ENCODE results near the gene FERMT2. TPM values are rescaled to one million over a fixed set of nuclear protein-coding genes. Genes with fewer than 3 reads are reported as not detected.

FERMT2 gene
- polyA plus RNA-seq, 2 of the 4 experiments (the other 2 are of a cell fraction), result 42.9 to 102 TPM

DNA sequence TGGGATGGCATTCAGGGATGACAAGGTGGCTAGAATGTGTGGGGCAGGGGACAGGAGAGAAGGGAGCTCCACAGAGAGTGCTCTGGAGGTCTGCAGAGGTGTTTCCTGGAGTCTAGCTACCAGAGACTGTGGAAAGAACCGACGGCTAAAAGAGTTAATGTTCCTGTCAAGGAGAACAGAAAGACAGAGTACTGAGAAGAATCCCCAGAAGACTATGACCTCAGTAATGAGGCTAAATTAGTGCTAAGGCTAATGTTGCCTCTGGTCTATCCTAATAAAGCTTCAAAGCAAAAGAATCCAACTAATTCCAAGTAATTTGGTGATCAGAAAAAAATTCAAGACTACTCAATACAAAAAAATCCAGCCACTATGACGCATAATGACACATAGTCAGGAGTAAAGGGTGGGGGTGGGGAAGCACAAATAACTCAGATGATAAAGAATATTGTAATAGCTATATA lies 44.7 kb downstream of the FERMT2 start:
- ChIA-PET CTCF (interaction anchor here (0.7 to 1.2 kb wide), 4 partner anchors 13 to 78 kb away, joined by 3 to 5 read pairs (median 4); no protein-coding TSS in a partner anchor), POLR2A (interaction anchor here (0.7 to 1.1 kb wide), 2 partner anchors 10 to 16 kb away, joined by 3 read pairs; no protein-coding TSS in a partner anchor)
- Histone ChIP-seq H3K9me3 (no peaks in the 10 kb centered on the region), H3K4me2 (peak overlapping the region; percentile 91), H3K4me3 (0 out of 3 replicates have a peak overlapping the region, but pooled peaks have one; percentile 16), H3K27ac (peak overlapping the region; percentile 80 to 93), H3K4me1 (peaks cover 73% of the 10 kb centered on the region)
- peak in 1 of 2 experiments; percentile 61 for DNase-seq (ENCODE audit: low read depth in 1 of 2, low spot score in 1 of 2)
- WGBS (ENCODE audit: missing lambda C conversion rate), result 2% methylated on average over 3 of the region's 3 CpGs
- no peak for FAIRE-seq
- ATAC-seq, result peak; percentile 74 to 77
- no peak for TF ChIP-seq NPAS2 (CRISPR knock-in tag; IDR thresholded peaks at IDR 0.05; ENCODE audit: borderline replicate concordance)
- TF ChIP-seq JUN (IDR thresholded peaks at IDR 0.05), result peak; percentile 38 to 46; a peak in 1 of 5 replicates
- peak; percentile 46; the same call in 1 of the 2 replicates for TF ChIP-seq GATA3 (IDR thresholded peaks at IDR 0.05; ENCODE audit: borderline replicate concordance)
- TF ChIP-seq FOSL2 (IDR thresholded peaks at IDR 0.05), result peak; percentile 93
- peak; percentile 95 for TF ChIP-seq FOSL2 (CRISPR knock-in tag; IDR thresholded peaks at IDR 0.05)
- peak in 1 of 2 experiments; percentile 30; a peak in 2 of 5 replicates for TF ChIP-seq EP300 (IDR thresholded peaks at IDR 0.05)
- TF ChIP-seq JUNB (IDR thresholded peaks at IDR 0.05), result peak; percentile 88
- TF ChIP-seq, protein P1, sequence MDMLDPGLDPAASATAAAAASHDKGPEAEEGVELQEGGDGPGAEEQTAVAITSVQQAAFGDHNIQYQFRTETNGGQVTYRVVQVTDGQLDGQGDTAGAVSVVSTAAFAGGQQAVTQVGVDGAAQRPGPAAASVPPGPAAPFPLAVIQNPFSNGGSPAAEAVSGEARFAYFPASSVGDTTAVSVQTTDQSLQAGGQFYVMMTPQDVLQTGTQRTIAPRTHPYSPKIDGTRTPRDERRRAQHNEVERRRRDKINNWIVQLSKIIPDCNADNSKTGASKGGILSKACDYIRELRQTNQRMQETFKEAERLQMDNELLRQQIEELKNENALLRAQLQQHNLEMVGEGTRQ (IDR thresholded peaks at IDR 0.05), result no peak
- no peak for TF ChIP-seq MAZ (IDR thresholded peaks at IDR 0.05; ENCODE audit: borderline replicate concordance, low read depth, low read length)
- TF ChIP-seq, protein P2, sequence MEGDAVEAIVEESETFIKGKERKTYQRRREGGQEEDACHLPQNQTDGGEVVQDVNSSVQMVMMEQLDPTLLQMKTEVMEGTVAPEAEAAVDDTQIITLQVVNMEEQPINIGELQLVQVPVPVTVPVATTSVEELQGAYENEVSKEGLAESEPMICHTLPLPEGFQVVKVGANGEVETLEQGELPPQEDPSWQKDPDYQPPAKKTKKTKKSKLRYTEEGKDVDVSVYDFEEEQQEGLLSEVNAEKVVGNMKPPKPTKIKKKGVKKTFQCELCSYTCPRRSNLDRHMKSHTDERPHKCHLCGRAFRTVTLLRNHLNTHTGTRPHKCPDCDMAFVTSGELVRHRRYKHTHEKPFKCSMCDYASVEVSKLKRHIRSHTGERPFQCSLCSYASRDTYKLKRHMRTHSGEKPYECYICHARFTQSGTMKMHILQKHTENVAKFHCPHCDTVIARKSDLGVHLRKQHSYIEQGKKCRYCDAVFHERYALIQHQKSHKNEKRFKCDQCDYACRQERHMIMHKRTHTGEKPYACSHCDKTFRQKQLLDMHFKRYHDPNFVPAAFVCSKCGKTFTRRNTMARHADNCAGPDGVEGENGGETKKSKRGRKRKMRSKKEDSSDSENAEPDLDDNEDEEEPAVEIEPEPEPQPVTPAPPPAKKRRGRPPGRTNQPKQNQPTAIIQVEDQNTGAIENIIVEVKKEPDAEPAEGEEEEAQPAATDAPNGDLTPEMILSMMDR (IDR thresholded peaks at IDR 0.05), result no peak
- TF ChIP-seq RCOR1 (IDR thresholded peaks at IDR 0.05; ENCODE audit: low read depth, low read length), result no peak

DNA sequence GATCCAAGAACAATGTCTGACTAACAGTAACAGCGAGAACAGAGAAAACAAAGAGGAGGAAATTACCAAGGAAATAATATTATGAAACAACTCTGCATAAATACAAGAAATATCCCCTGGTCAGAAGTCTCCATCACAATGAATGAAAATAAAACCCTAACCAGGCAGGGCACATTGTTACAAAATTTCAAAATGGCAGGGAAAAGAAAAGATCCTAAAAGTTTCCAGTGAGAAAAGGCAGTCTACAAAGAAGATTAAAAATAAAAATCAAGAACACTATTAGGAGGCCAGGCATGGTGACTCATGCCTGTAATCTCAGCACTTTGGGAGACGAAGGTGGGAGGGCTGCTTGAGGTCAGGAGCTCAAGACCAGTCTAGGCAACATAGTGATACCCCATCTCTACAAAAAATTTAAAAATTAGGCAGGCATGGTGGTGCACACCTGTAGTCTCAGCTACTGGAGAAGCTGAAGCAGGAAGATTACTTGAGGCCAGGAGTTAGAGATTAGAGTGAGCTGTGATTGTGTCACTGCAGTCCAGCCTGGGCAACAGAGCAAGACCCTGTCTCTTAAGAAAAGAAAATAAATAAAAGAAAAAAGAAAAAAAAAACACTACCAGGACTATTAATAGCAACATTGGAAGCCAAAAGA lies 47.8 kb downstream of the FERMT2 start:
- H3K27ac ChIP-seq, result peak overlapping the region; percentile 36 to 78
- peaks cover 85% of the 10 kb centered on the region for H3K4me1 ChIP-seq
- H3K4me3 ChIP-seq, result no peak overlapping the region
- H3K9me3 ChIP-seq, result no peaks in the 10 kb centered on the region
- H3K4me2 ChIP-seq, result peak overlapping the region; percentile 59
- FAIRE-seq (no peak), DNase-seq (ENCODE audit: low read depth in 1 of 2, low spot score in 1 of 2) (peak in 1 of 2 experiments; percentile 34), ATAC-seq (peak in 1 of 2 experiments; percentile 54; a peak in 3 of 6 replicates)
- ChIA-PET CTCF (no interaction called here), POLR2A (no interaction called here)
- TF ChIP-seq RCOR1 (IDR thresholded peaks at IDR 0.05; ENCODE audit: low read depth, low read length), result no peak
- TF ChIP-seq FOSL2 (IDR thresholded peaks at IDR 0.05), result no peak
- peak; percentile 70 for TF ChIP-seq FOSL2 (CRISPR knock-in tag; IDR thresholded peaks at IDR 0.05)
- 13% methylated on average over 2 of the region's 2 CpGs for WGBS (ENCODE audit: missing lambda C conversion rate)

DNA sequence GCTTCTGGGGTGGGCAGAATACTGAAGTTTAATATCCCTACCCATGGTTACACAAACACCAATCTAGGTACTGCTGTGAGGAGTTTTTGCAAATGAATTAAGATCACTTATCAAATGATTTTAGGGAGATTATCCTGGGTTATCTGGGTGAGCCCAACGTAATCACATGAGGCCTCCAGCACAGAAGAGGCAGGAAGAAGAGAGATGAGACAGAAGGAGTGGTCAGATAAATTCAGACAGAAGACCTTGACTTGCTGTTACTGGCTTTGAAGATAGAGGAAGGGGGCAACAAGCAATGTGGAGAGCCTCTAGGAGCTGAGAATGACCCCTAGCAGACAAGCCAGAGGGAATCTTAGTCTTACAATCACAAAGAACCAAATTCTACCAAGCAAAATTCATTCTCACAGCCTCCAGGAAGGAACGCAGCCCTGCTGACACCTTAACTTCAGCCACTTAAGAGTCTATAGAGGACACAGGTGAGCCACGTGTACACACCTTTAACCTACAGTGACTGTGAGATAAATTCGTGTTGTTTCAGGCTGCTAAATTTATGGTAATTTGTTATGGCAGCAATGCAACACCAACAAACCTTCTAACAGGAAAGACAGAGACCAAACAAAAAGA lies 49.4 kb downstream of the FERMT2 start:
- peak overlapping the region in 1 of 2 experiments; percentile 78; a peak in 3 of 6 replicates for H3K27ac ChIP-seq
- no peak overlapping the region for H3K4me3 ChIP-seq
- WGBS (ENCODE audit: missing lambda C conversion rate), result 49% methylated on average over 4 of the region's 4 CpGs
- H3K9me3 ChIP-seq, result no peaks in the 10 kb centered on the region
- CTCF ChIA-PET, result interaction anchor here (0.6 kb wide), 1 partner anchor 30 kb away, joined by 3 read pairs; no protein-coding TSS in a partner anchor
- TF ChIP-seq HDAC2 (IDR thresholded peaks at IDR 0.05) (no peak), MAFK (IDR thresholded peaks at IDR 0.05; ENCODE audit: partially characterized antibody) (no peak), RNF2 (IDR thresholded peaks at IDR 0.05; ENCODE audit: borderline replicate concordance, low read depth) (no peak), PHF8 (IDR thresholded peaks at IDR 0.05; ENCODE audit: borderline replicate concordance, low read depth) (no peak)
- TF ChIP-seq, protein P3, sequence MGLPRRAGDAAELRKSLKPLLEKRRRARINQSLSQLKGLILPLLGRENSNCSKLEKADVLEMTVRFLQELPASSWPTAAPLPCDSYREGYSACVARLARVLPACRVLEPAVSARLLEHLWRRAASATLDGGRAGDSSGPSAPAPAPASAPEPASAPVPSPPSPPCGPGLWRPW (IDR thresholded peaks at IDR 0.05), result no peak
- TF ChIP-seq, protein P4, sequence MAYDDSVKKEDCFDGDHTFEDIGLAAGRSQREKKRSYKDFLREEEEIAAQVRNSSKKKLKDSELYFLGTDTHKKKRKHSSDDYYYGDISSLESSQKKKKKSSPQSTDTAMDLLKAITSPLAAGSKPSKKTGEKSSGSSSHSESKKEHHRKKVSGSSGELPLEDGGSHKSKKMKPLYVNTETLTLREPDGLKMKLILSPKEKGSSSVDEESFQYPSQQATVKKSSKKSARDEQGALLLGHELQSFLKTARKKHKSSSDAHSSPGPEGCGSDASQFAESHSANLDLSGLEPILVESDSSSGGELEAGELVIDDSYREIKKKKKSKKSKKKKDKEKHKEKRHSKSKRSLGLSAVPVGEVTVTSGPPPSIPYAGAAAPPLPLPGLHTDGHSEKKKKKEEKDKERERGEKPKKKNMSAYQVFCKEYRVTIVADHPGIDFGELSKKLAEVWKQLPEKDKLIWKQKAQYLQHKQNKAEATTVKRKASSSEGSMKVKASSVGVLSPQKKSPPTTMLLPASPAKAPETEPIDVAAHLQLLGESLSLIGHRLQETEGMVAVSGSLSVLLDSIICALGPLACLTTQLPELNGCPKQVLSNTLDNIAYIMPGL (CRISPR knock-in tag; IDR thresholded peaks at IDR 0.05; ENCODE audit: borderline replicate concordance), result no peak
- TF ChIP-seq, protein P5, sequence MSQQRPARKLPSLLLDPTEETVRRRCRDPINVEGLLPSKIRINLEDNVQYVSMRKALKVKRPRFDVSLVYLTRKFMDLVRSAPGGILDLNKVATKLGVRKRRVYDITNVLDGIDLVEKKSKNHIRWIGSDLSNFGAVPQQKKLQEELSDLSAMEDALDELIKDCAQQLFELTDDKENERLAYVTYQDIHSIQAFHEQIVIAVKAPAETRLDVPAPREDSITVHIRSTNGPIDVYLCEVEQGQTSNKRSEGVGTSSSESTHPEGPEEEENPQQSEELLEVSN (IDR thresholded peaks at IDR 0.05; ENCODE audit: borderline replicate concordance, low read depth), result no peak
- no peak for DNase-seq (ENCODE audit: low read depth in 1 of 2, low spot score in 1 of 2)
- ATAC-seq, result no peak
- no peak for FAIRE-seq
- POLR2A ChIA-PET, result interaction anchor here (0.6 kb wide), 1 partner anchor 38 kb away, joined by 3 read pairs; no protein-coding TSS in a partner anchor
- H3K4me1 ChIP-seq, result peaks cover 78% of the 10 kb centered on the region
- no peak overlapping the region for H3K4me2 ChIP-seq
